ENCODE results near the gene SMIM44. TPM values are rescaled to one million over a fixed set of nuclear protein-coding genes. Genes with fewer than 3 reads are reported as not detected.

The SMIM44 gene
- total and polyA plus RNA-seq, 9 of the 15 experiments (the other 6 are each of a cell fraction or from before 2014, with no cell fraction given) = not detected

DNA sequence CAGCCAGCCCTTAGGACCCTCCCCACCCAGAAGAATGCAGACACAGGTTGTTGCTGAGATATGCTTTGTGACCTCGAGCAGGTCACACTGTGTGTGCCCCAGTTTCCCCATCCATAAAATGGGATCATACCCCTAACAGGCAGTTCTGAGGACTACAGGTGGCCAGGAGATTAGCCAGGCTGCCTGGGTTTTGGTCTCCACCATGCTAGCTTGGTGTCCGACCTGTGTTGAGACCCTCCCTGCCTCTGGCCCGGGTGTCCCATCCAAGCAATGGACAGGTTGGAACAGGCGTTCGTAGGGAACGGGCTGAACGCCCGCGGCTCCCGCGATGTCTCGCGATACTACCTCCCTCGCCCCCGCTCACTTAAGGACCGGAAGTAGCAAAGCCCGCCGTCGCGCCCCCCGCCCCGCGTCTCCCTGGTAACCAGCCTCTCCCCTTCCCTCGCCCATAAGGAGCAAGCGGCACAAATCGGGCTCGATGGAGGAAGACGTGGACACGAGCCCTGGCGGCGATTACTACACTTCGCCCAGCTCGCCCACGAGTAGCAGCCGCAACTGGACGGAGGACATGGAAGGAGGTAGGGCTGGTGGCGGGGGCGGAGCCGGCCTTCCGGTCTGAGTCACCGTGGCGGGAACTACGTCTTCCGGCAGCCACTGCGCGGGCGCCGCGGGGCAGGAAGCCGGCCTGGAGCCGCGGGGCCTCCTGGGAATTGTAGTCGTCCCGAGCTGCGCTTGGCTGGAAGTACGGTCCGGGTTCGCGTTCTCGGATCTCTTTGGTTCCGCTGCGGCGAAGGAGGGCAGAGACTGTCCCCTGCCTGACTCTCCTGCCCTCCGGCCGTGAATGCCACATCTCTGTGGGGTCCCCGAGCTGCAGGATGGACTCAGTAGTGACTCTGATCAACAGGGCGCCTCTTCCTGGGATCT, 48.3 kb downstream of the SMIM44 start (continued):
- TF ChIP-seq CXXC5 (CRISPR knock-in tag; IDR thresholded peaks at IDR 0.05) (peak; percentile 85), ELF1 (tag; IDR thresholded peaks at IDR 0.05) (peak; percentile 95; the same call in 1 of the 2 replicates), MTF1 (CRISPR knock-in tag; IDR thresholded peaks at IDR 0.05; ENCODE audit: borderline replicate concordance) (no peak), PURB (CRISPR knock-in tag; IDR thresholded peaks at IDR 0.05; ENCODE audit: low read depth) (no peak), ZFX (CRISPR knock-in tag; IDR thresholded peaks at IDR 0.05) (peak; percentile 77), ZNF707 (CRISPR knock-in tag; conservative IDR thresholded peaks at IDR 0.05) (no peak), FIP1L1 (IDR thresholded peaks at IDR 0.05; ENCODE audit: low read depth, low read length, poor library complexity, severe bottlenecking) (peak; percentile 31), ZNF551 (CRISPR knock-in tag; IDR thresholded peaks at IDR 0.05) (no peak), MAZ (CRISPR knock-in tag; conservative IDR thresholded peaks at IDR 0.05 in 1 of 2, IDR thresholded peaks at IDR 0.05 in 1 of 2) (peak; percentile 96 to 97), U2AF1 (optimal IDR thresholded peaks at IDR 0.05; ENCODE audit: low read depth, low read length) (no peak), ZNF778 (CRISPR knock-in tag; IDR thresholded peaks at IDR 0.05) (no peak), MTA2 (IDR thresholded peaks at IDR 0.05; ENCODE audit: low read depth) (no peak), NR2C2 (CRISPR knock-in tag; IDR thresholded peaks at IDR 0.05) (peak; percentile 53; the same call in 1 of the 2 replicates), NR2C2 (tag; IDR thresholded peaks at IDR 0.05) (peak; percentile 86)
- TF ChIP-seq, protein P1, sequence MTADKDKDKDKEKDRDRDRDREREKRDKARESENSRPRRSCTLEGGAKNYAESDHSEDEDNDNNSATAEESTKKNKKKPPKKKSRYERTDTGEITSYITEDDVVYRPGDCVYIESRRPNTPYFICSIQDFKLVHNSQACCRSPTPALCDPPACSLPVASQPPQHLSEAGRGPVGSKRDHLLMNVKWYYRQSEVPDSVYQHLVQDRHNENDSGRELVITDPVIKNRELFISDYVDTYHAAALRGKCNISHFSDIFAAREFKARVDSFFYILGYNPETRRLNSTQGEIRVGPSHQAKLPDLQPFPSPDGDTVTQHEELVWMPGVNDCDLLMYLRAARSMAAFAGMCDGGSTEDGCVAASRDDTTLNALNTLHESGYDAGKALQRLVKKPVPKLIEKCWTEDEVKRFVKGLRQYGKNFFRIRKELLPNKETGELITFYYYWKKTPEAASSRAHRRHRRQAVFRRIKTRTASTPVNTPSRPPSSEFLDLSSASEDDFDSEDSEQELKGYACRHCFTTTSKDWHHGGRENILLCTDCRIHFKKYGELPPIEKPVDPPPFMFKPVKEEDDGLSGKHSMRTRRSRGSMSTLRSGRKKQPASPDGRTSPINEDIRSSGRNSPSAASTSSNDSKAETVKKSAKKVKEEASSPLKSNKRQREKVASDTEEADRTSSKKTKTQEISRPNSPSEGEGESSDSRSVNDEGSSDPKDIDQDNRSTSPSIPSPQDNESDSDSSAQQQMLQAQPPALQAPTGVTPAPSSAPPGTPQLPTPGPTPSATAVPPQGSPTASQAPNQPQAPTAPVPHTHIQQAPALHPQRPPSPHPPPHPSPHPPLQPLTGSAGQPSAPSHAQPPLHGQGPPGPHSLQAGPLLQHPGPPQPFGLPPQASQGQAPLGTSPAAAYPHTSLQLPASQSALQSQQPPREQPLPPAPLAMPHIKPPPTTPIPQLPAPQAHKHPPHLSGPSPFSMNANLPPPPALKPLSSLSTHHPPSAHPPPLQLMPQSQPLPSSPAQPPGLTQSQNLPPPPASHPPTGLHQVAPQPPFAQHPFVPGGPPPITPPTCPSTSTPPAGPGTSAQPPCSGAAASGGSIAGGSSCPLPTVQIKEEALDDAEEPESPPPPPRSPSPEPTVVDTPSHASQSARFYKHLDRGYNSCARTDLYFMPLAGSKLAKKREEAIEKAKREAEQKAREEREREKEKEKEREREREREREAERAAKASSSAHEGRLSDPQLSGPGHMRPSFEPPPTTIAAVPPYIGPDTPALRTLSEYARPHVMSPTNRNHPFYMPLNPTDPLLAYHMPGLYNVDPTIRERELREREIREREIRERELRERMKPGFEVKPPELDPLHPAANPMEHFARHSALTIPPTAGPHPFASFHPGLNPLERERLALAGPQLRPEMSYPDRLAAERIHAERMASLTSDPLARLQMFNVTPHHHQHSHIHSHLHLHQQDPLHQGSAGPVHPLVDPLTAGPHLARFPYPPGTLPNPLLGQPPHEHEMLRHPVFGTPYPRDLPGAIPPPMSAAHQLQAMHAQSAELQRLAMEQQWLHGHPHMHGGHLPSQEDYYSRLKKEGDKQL (CRISPR knock-in tag; IDR thresholded peaks at IDR 0.05; ENCODE audit: borderline replicate concordance) = no peak
- TF ChIP-seq, protein P2, sequence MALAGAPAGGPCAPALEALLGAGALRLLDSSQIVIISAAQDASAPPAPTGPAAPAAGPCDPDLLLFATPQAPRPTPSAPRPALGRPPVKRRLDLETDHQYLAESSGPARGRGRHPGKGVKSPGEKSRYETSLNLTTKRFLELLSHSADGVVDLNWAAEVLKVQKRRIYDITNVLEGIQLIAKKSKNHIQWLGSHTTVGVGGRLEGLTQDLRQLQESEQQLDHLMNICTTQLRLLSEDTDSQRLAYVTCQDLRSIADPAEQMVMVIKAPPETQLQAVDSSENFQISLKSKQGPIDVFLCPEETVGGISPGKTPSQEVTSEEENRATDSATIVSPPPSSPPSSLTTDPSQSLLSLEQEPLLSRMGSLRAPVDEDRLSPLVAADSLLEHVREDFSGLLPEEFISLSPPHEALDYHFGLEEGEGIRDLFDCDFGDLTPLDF (CRISPR knock-in tag; IDR thresholded peaks at IDR 0.05) = peak; percentile 86
- TF ChIP-seq, protein P3, sequence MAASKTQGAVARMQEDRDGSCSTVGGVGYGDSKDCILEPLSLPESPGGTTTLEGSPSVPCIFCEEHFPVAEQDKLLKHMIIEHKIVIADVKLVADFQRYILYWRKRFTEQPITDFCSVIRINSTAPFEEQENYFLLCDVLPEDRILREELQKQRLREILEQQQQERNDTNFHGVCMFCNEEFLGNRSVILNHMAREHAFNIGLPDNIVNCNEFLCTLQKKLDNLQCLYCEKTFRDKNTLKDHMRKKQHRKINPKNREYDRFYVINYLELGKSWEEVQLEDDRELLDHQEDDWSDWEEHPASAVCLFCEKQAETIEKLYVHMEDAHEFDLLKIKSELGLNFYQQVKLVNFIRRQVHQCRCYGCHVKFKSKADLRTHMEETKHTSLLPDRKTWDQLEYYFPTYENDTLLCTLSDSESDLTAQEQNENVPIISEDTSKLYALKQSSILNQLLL (CRISPR knock-in tag; IDR thresholded peaks at IDR 0.05; ENCODE audit: borderline replicate concordance) = no peak
- TF ChIP-seq, protein P4, sequence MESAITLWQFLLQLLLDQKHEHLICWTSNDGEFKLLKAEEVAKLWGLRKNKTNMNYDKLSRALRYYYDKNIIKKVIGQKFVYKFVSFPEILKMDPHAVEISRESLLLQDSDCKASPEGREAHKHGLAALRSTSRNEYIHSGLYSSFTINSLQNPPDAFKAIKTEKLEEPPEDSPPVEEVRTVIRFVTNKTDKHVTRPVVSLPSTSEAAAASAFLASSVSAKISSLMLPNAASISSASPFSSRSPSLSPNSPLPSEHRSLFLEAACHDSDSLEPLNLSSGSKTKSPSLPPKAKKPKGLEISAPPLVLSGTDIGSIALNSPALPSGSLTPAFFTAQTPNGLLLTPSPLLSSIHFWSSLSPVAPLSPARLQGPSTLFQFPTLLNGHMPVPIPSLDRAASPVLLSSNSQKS (CRISPR knock-in tag; IDR thresholded peaks at IDR 0.05) = no peak

All from K562 (cell line).